ENCODE measurements around the gene RPS10.

DNA sequence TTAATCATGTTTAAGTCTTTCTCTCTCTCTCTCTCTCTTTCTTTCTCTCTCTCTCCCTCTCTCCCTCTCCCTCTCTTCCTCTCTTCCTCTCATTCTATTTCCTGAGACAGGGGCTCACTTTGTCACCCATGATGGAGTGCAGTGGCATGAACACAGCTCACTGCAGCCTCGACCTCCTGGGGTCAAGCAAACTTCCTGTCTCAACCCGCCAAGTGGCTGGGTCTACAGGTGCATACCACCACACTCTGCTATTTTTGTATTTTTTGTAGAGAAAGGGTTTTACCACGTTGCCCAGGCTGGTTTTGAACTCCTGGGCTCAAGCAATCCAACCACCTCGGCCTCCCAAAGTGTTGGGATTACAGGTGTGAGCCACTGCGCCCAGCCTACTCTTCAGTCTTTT, 15.7 kb upstream of the RPS10 start:
- TF ChIP-seq, protein P1, sequence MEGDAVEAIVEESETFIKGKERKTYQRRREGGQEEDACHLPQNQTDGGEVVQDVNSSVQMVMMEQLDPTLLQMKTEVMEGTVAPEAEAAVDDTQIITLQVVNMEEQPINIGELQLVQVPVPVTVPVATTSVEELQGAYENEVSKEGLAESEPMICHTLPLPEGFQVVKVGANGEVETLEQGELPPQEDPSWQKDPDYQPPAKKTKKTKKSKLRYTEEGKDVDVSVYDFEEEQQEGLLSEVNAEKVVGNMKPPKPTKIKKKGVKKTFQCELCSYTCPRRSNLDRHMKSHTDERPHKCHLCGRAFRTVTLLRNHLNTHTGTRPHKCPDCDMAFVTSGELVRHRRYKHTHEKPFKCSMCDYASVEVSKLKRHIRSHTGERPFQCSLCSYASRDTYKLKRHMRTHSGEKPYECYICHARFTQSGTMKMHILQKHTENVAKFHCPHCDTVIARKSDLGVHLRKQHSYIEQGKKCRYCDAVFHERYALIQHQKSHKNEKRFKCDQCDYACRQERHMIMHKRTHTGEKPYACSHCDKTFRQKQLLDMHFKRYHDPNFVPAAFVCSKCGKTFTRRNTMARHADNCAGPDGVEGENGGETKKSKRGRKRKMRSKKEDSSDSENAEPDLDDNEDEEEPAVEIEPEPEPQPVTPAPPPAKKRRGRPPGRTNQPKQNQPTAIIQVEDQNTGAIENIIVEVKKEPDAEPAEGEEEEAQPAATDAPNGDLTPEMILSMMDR (IDR thresholded peaks at IDR 0.05; ENCODE audit: control extremely low read depth in 1 of 3, insufficient read depth in 1 of 3, low read depth in 1 of 3, low read length in 3 of 3), result no peak
- TF ChIP-seq TAF1 (IDR thresholded peaks at IDR 0.05; ENCODE audit: low read depth, low read length), result no peak
- TF ChIP-seq, protein P2, sequence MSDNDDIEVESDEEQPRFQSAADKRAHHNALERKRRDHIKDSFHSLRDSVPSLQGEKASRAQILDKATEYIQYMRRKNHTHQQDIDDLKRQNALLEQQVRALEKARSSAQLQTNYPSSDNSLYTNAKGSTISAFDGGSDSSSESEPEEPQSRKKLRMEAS (IDR thresholded peaks at IDR 0.05), result no peak
- no peak for TF ChIP-seq POLR2A (IDR thresholded peaks at IDR 0.05; ENCODE audit: control extremely low read depth in 1 of 2, low read depth in 2 of 2, low read length in 2 of 2)
- TF ChIP-seq, protein P3, sequence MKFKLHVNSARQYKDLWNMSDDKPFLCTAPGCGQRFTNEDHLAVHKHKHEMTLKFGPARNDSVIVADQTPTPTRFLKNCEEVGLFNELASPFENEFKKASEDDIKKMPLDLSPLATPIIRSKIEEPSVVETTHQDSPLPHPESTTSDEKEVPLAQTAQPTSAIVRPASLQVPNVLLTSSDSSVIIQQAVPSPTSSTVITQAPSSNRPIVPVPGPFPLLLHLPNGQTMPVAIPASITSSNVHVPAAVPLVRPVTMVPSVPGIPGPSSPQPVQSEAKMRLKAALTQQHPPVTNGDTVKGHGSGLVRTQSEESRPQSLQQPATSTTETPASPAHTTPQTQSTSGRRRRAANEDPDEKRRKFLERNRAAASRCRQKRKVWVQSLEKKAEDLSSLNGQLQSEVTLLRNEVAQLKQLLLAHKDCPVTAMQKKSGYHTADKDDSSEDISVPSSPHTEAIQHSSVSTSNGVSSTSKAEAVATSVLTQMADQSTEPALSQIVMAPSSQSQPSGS (IDR thresholded peaks at IDR 0.05; ENCODE audit: low read length), result no peak
- TF ChIP-seq EP300 (IDR thresholded peaks at IDR 0.05; ENCODE audit: borderline replicate concordance in 1 of 2, low read depth in 2 of 2, low read length in 2 of 2), result no peak
- TF ChIP-seq YY1 (IDR thresholded peaks at IDR 0.05; ENCODE audit: low read depth, low read length), result no peak
